Fibroblast of the aortic adventitia (primary cell): ENCODE results near the gene MYT1. TPM values are rescaled to one million over a fixed set of nuclear protein-coding genes. Genes with fewer than 3 reads are reported as not detected.
"Not testable (repeated sequence)": the region's sequence is repeated elsewhere in the genome, so short reads cannot be mapped to it uniquely, and the experiment has no call there.

ENCODE experiments used
- DNase-seq: peaks from one replicate; pipeline ENCODE4 v3.0.0-alpha.2; 2010; ENCODE audit warnings: low read depth
- H3K4me3 ChIP-seq: 2 replicates; pipeline ENCODE4 v1.5.1; 2011; ENCODE audit warnings: low read depth, mild to moderate bottlenecking, control low read depth, low read length, moderate library complexity
- total RNA-seq: library from RNA; depleted of rRNA; stranded (reverse); fragments of >200 nt; gene quantifications from 2 replicates; pipeline ENCODE4 v1.2.3, GENCODE V29; 2012; ENCODE audit warnings: low replicate concordance
- TF ChIP-seq, protein P1 (sequence below): IDR thresholded peaks from 2 replicates; pipeline ENCODE4 v1.5.1; 2011; ENCODE audit warnings: mild to moderate bottlenecking, low read length, control low read depth, inconsistent platforms; ENCODE audit not compliant: insufficient read depth

MYT1 gene
- total RNA-seq, 1 donor: not detected

DNA sequence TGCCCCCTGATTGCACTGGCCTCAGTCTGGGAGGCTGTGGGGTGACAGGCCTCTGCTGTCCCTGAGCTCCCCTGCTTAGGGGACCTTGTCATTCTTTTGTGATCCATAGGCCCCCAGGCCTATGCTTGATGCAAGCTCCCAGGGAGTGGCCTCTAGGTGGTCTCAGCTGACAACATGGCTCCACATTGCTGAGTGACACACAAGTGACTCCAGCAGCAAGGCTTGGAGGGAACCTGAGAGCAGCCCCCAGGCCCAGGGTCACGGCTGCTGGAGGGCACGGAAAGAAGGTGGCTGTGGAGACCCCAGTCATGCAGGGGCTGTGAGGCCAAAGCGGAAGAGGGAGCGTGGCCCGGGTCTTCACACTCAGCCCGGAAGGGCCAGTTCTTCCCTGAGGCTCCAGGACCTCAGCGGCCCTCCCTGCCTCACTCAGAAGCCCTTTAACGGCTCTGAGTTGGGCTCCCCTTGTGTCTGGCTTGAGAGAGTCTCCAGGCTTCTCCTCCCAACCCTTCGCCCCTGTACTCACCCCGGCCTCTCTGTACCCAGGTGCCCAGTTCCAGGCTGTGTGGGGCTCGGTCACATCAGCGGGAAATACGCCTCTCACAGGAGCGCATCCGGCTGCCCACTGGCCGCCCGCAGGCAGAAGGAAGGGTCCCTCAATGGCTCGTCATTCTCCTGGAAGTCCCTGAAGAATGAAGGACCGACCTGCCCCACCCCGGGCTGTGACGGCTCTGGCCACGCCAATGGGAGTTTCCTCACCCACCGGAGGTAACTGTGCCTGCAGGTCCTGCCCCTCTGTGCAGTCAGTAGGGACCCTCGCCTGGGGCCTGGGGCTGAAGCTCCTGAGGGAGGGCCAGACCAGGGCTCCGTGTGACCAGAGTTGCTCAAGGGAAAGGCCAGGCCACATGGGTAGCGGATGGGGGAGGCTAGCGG lies 67.6 kb downstream of the MYT1 start:
- no peak for DNase-seq
- TF ChIP-seq, protein P1, sequence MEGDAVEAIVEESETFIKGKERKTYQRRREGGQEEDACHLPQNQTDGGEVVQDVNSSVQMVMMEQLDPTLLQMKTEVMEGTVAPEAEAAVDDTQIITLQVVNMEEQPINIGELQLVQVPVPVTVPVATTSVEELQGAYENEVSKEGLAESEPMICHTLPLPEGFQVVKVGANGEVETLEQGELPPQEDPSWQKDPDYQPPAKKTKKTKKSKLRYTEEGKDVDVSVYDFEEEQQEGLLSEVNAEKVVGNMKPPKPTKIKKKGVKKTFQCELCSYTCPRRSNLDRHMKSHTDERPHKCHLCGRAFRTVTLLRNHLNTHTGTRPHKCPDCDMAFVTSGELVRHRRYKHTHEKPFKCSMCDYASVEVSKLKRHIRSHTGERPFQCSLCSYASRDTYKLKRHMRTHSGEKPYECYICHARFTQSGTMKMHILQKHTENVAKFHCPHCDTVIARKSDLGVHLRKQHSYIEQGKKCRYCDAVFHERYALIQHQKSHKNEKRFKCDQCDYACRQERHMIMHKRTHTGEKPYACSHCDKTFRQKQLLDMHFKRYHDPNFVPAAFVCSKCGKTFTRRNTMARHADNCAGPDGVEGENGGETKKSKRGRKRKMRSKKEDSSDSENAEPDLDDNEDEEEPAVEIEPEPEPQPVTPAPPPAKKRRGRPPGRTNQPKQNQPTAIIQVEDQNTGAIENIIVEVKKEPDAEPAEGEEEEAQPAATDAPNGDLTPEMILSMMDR: no peak
- no peak overlapping the region for H3K4me3 ChIP-seq

DNA sequence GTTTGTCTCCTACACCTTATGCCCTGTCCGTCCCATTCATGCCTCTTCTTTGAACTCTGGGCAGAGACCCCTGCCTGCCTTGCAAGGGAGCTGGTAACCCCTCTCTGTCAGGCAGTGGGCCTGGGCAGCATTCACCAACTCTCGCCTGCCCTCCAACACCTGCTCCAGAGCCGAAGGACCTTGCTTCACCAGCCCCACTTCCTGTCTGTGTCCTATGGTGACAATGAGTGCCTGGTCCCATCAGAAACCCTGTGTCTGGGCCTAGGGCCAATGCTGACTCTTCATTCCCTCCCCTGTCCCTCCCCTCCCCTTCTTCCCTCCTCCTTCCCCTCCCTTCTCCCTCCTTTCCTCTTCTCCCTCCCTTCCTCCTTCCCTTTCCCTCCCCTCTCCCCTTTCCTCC lies 68.5 kb downstream of the MYT1 start:
- TF ChIP-seq, protein P1: no peak
- no peak overlapping the region for H3K4me3 ChIP-seq
- no peak for DNase-seq

DNA sequence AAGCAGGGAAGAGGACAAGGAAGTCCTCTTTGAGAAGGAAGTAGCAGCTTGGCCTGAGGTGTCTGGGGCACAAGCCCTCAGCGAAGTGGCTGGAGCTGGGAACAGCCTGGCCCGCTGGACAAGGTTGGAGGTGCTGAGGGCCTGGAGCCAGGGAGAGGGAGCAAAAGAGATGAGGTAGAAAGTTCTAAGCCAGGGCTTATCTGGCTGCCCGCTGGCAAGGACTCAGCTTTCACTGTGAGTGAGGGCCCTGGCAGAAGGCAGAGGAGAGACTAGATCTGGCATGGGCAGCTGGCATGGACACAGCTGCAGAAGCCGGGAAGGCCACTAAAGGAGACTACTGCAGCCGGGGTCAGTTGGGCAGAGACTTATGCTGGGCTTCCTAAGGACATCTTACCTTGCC lies 69.5 kb downstream of the MYT1 start:
- DNase-seq: no peak
- TF ChIP-seq, protein P1: no peak
- no peak overlapping the region for H3K4me3 ChIP-seq

DNA sequence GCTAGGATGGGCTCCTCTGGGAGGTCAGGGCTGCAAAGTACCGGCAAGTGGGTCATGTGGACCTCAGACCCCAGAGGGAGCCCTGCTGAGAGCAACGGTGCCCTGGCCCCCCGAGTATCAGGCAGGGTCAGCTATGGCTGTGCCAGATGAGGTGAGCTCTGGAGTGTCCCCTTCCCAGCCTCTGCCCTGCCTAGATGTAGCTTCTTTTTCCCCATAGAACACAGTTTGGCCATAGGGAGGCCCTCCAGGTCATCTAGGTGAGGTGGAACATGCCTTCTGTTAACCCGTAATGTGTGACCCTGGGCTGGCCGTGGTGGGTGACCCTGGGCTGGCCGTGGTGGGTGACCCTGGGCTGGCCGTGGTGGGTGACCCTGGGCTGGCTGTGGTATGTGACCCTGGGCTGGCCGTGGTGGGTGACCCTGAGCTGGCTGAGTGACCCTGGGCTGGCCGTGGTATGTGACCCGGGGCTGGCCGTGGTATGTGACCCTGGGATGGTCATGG lies 70.1 kb downstream of the MYT1 start:
- H3K4me3 ChIP-seq: no peak overlapping the region
- TF ChIP-seq, protein P1: no peak
- DNase-seq: no peak

DNA sequence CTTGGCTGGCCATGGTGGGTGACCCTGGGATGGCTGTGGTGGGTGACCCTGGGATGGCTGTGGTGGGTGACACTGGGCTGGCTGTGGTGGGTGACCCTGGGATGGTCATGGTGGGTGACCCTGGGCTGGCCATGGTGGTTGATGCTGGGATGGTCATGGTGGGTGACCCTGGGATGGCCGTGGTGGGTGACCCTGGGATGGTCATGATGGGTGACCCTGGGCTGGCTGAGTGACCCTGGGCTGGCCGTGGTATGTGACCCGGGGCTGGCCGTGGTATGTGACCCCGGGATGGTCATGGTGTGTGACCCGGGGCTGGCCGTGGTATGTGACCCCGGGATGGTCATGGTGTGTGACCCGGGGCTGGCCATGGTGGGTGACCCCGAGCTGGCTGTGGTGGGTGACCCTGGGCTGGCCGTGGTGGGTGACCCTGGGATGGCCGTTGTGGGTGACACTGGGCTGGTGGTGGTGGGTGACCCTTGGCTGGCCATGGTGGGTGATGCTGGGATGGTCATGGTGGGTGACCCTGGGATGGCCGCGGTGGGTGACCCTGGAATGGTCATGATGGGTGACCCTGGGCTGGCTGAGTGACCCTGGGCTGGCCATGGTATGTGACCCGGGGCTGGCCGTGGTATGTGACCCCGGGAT lies 70.8 kb downstream of the MYT1 start:
- not testable (repeated sequence) for DNase-seq, H3K4me3 ChIP-seq

DNA sequence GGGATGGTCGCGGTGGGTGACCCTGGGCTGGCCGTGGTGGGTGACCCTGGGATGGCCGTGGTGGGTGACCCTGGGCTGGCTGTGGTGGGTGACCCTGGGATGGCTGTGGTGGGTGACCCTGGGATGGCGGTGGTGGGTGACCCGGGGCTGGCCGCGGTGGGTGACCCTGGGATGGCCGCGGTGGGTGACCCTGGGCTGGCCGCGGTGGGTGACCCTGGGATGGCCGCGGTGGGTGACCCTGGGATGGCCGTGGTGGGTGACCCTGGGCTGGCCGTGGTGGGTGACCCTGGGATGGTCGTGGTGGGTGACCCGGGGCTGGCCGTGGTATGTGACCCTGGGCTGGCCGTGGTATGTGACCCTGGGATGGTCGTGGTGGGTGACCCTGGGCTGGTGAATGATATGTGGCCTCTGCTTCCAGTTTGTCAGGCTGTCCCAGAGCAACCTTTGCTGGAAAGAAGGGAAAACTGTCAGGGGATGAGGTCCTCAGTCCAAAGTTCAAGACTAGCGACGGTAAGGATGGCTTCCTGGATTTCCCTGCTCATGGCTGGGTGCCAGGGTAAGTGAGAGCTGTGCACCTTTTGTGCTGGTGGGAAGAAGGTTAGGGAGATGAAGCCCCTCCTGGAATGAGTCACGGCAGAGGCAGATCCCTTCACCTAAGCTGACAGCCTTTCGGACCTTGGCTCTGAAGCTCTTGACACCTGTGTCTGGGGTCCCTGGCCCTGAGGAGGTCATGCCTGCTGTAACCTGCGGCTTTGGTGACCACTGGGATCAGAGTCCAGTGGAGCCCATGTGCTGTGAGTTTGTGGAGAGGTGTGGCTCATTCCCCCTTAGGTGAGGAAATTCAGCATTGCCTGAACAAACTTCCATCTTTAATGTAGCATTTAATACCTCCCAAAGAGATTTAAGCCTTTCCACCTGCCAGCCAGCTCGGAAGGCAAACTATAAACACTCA lies 72.2 kb downstream of the MYT1 start:
- no peak for DNase-seq
- TF ChIP-seq, protein P1: no peak
- H3K4me3 ChIP-seq: no peak overlapping the region
